ENCODE data around the gene SPACA4. TPM values are rescaled to one million over a fixed set of nuclear protein-coding genes. Genes with fewer than 3 reads are reported as not detected.

SPACA4 gene
- total RNA-seq, 2 donors from 2014 or later = not detected

DNA sequence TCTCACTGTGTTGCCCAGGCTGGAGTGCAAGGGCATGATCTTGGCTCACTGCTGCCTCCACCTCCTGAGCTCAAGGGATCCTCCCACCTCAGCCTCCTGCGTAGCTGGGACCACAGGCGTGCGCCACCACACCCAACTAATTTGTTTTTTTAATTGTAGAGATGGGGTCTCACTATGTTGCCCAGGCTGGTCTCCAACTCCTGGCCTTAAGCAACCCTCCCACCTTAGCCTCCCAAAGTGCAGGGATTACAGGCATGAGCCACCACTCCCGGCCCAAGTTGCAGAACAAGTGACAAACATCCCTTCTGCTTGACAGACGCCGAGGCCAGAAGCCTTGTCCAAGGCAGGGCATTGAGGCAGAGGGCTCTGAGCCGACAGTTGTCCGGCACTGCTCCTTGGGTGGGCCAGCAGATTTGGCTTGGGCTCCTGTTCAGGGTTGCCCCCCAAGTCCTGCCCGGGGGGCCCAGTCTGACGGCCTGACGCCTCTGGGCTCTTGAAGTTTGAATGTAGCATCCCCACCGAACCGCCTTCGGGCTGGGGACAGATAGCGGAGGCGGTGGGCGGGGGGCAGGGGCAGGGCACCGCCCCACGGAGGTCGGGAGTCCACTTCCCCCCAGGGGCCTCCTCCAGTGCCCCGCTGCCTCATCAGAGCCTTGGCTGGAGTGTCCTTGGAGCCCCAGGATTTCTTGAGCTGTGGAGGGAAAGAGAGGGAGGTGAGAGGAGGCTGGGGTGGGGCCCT is 5.7 kb upstream of the SPACA4 start:
- no peak for DNase-seq
- intact Hi-C loops (cut with DNase I) = no loop called here
- H3K27ac ChIP-seq = no peak overlapping the region
- WGBS, 2 donors = 74 to 78% methylated on average over 8 to 19 of the region's 21 CpGs
- ATAC-seq = no peak
- TF ChIP-seq, protein P1, sequence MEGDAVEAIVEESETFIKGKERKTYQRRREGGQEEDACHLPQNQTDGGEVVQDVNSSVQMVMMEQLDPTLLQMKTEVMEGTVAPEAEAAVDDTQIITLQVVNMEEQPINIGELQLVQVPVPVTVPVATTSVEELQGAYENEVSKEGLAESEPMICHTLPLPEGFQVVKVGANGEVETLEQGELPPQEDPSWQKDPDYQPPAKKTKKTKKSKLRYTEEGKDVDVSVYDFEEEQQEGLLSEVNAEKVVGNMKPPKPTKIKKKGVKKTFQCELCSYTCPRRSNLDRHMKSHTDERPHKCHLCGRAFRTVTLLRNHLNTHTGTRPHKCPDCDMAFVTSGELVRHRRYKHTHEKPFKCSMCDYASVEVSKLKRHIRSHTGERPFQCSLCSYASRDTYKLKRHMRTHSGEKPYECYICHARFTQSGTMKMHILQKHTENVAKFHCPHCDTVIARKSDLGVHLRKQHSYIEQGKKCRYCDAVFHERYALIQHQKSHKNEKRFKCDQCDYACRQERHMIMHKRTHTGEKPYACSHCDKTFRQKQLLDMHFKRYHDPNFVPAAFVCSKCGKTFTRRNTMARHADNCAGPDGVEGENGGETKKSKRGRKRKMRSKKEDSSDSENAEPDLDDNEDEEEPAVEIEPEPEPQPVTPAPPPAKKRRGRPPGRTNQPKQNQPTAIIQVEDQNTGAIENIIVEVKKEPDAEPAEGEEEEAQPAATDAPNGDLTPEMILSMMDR (IDR thresholded peaks at IDR 0.05) = no peak
- no peak for TF ChIP-seq POLR2A (IDR thresholded peaks at IDR 0.05)
- no peaks in the 10 kb centered on the region for H3K4me1 ChIP-seq
- H3K27me3 ChIP-seq = no peaks in the 10 kb centered on the region
- no peaks in the 10 kb centered on the region for H3K36me3 ChIP-seq (replicated peaks in 1 of 2; ENCODE audit: insufficient read depth in 1 of 2, low read depth in 2 of 2)
- H3K9me3 ChIP-seq = no peaks in the 10 kb centered on the region
- no peak overlapping the region for H3K4me3 ChIP-seq

DNA sequence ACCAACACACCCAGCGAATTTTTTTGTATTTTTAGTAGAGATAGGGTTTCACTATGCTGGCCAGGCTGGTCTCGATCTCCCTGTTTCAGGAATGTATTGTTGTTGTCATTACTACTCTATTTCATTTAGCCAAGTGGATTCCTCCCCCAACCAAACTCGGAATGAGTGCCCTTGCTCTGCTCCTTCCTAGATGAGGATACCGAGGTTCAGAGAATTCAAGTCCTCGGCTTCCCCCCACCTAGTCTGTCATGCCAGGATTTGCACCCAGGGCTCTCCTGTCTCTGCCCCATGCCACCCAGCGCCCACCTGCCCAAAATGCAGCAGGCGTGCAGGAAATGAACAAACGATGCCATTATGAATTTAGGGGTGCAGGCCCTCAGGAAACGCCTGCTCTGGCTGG is 3.5 kb upstream of the SPACA4 start:
- no peak for ATAC-seq
- H3K4me3 ChIP-seq = no peak overlapping the region
- H3K36me3 ChIP-seq (replicated peaks in 1 of 2; ENCODE audit: insufficient read depth in 1 of 2, low read depth in 2 of 2) = no peaks in the 10 kb centered on the region
- no peaks in the 10 kb centered on the region for H3K27me3 ChIP-seq
- no peaks in the 10 kb centered on the region for H3K9me3 ChIP-seq
- DNase-seq = no peak
- no peak for TF ChIP-seq POLR2A (IDR thresholded peaks at IDR 0.05)
- TF ChIP-seq, protein P1 (IDR thresholded peaks at IDR 0.05) = no peak
- H3K27ac ChIP-seq = no peak overlapping the region
- WGBS, 2 donors = 65 to 76% methylated on average over 7 to 9 of the region's 9 CpGs
- no peaks in the 10 kb centered on the region for H3K4me1 ChIP-seq
- intact Hi-C loops (cut with DNase I) = no loop called here

DNA sequence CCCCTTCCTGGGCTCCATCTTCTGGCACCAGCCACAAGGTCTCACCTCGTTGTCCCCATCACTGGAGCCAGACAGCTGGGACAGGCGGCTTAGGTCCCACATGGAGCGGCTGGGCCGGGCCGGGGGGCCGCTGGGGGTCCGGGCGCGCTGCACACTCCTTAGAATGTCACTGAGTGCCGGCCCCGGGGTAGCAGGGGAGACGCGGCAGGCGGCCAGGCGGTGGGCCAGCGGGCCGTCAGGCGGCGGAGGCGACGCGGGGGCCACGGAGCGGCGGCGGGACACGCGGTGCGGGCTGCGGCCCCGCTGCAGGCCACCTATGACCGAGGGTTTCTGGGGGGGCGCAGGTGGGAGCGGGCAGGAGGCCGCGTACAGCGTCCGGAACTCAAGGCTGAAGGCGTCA is 3.1 kb upstream of the SPACA4 start:
- H3K27ac ChIP-seq = no peak overlapping the region
- no peaks in the 10 kb centered on the region for H3K36me3 ChIP-seq (replicated peaks in 1 of 2; ENCODE audit: insufficient read depth in 1 of 2, low read depth in 2 of 2)
- TF ChIP-seq, protein P1 (IDR thresholded peaks at IDR 0.05) = no peak
- TF ChIP-seq POLR2A (IDR thresholded peaks at IDR 0.05) = no peak
- H3K27me3 ChIP-seq = no peaks in the 10 kb centered on the region
- no peaks in the 10 kb centered on the region for H3K4me1 ChIP-seq
- intact Hi-C loops (cut with DNase I) = no loop called here
- no peaks in the 10 kb centered on the region for H3K9me3 ChIP-seq
- H3K4me3 ChIP-seq = no peak overlapping the region
- WGBS, 2 donors = 86 to 95% methylated on average over 11 to 31 of the region's 39 CpGs
- ATAC-seq = no peak
- no peak for DNase-seq

DNA sequence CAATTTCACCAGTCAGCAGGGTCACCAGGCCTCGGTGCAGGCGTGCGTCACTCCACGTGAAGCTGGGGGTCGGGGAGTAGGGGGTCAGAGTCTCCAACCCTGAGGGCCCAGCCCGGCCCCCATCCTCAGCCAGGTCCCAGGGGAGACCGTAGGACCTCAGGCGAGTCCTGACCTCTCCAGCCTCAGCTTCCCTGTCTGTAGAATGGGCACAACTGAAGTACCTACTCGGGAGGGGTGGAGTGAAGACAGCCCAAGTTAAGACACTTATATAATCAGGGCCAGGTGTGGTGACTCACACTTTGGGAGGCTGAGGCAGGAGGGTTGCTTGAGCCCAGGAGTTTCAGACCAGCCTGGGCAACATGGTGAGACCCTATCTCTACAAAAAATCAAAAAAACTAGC is 2.7 kb upstream of the SPACA4 start:
- ATAC-seq (no peak), DNase-seq (no peak)
- no peaks in the 10 kb centered on the region for H3K27me3 ChIP-seq
- H3K4me3 ChIP-seq = no peak overlapping the region
- H3K27ac ChIP-seq = no peak overlapping the region
- TF ChIP-seq POLR2A (IDR thresholded peaks at IDR 0.05) = no peak
- TF ChIP-seq, protein P1 (IDR thresholded peaks at IDR 0.05) = no peak
- intact Hi-C loops (cut with DNase I) = no loop called here
- H3K4me1 ChIP-seq = no peaks in the 10 kb centered on the region
- 79 to 85% methylated on average over 3 to 7 of the region's 9 CpGs for WGBS, 2 donors
- H3K36me3 ChIP-seq (replicated peaks in 1 of 2; ENCODE audit: insufficient read depth in 1 of 2, low read depth in 2 of 2) = no peaks in the 10 kb centered on the region
- H3K9me3 ChIP-seq = no peaks in the 10 kb centered on the region

DNA sequence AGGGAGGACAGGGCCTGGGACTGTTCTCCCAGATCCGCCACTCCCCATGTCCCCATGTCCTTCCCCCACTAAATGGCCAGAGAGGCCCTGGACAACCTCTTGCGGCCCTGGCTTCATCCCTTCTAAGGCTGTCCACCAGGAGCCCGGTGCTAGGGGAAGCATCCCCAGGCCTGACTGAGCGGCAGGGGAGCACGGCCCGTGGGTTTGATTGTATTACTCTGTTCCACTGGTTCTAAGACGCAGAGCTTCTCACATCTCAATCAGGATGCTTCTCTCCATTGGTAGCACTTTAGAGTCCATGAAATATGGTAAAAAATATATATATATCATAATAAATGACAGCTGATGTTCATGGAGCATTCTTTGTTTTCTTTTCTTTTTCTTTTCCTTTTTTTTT is 815 bp downstream of the SPACA4 start:
- no peaks in the 10 kb centered on the region for H3K27me3 ChIP-seq
- H3K4me3 ChIP-seq = no peak overlapping the region
- no peak for DNase-seq
- intact Hi-C loops (cut with DNase I) = no loop called here
- ATAC-seq = no peak
- H3K9me3 ChIP-seq = no peaks in the 10 kb centered on the region
- H3K36me3 ChIP-seq (replicated peaks in 1 of 2; ENCODE audit: insufficient read depth in 1 of 2, low read depth in 2 of 2) = no peaks in the 10 kb centered on the region
- WGBS, 2 donors = 74 to 83% methylated on average over 6 to 7 of the region's 7 CpGs
- no peaks in the 10 kb centered on the region for H3K4me1 ChIP-seq
- no peak overlapping the region for H3K27ac ChIP-seq
- no peak for TF ChIP-seq POLR2A (IDR thresholded peaks at IDR 0.05)
- TF ChIP-seq, protein P1 (IDR thresholded peaks at IDR 0.05) = no peak

Measured in body of pancreas (tissue), 4 donors.